Activated CD4-positive, alpha-beta T cell treated with anti-CD3 and anti-CD28 coated beads for 48 hours (primary cell): Measurements from ENCODE around the gene MYH7B.
A peak's percentile ranks its signal among the peaks of the same experiment; 100 is the strongest.

Experiments used
- DNase-seq: peaks from one replicate; pipeline ENCODE4 v3.0.0-alpha.2; 2020

Gene MYH7B

GRCh38 chr20:34978092-34978744 is 22.6 kb downstream of the MYH7B start:
- DNase-seq, result no peak

- DNase-seq, result peak; percentile 56
Measured at GRCh38 chr20:34979366-34980153, 23.9 kb downstream of the MYH7B start.

GRCh38 chr20:34980543-34981233 is 25.0 kb downstream of the MYH7B start:
- no peak for DNase-seq

GRCh38 chr20:34982270-34983088 is 26.8 kb downstream of the MYH7B start:
- no peak for DNase-seq

GRCh38 chr20:34983089-34983820 is 27.6 kb downstream of the MYH7B start:
- DNase-seq, result no peak

- no peak for DNase-seq
Measured at GRCh38 chr20:34983995-34984735, 28.5 kb downstream of the MYH7B start.

GRCh38 chr20:34984756-34985261 is 29.1 kb downstream of the MYH7B start:
- no peak for DNase-seq

- DNase-seq, result no peak
Measured at GRCh38 chr20:34985461-34986310, 30.0 kb downstream of the MYH7B start.

GRCh38 chr20:34986311-34987287 is 30.9 kb downstream of the MYH7B start:
- no peak for DNase-seq

- DNase-seq, result no peak
Measured at GRCh38 chr20:34987288-34988190, 31.9 kb downstream of the MYH7B start.

GRCh38 chr20:34988191-34988540 is 32.5 kb downstream of the MYH7B start:
- no peak for DNase-seq

- no peak for DNase-seq
Measured at GRCh38 chr20:34989118-34989517, 33.5 kb downstream of the MYH7B start.

- DNase-seq, result no peak
Measured at GRCh38 chr20:34989670-34990069, 34.0 kb downstream of the MYH7B start.

- no peak for DNase-seq
Measured at GRCh38 chr20:34990231-34990630, 34.6 kb downstream of the MYH7B start.

GRCh38 chr20:34990661-34991214 is 35.1 kb downstream of the MYH7B start:
- no peak for DNase-seq

- no peak for DNase-seq
Measured at GRCh38 chr20:34992751-34993417, 37.2 kb downstream of the MYH7B start.

GRCh38 chr20:34993941-34994508 is 38.4 kb downstream of the MYH7B start:
- DNase-seq, result no peak
